ENCODE results near the gene PXK.
A peak's percentile ranks its signal among the peaks of the same experiment; 100 is the strongest.

The PXK gene

DNA sequence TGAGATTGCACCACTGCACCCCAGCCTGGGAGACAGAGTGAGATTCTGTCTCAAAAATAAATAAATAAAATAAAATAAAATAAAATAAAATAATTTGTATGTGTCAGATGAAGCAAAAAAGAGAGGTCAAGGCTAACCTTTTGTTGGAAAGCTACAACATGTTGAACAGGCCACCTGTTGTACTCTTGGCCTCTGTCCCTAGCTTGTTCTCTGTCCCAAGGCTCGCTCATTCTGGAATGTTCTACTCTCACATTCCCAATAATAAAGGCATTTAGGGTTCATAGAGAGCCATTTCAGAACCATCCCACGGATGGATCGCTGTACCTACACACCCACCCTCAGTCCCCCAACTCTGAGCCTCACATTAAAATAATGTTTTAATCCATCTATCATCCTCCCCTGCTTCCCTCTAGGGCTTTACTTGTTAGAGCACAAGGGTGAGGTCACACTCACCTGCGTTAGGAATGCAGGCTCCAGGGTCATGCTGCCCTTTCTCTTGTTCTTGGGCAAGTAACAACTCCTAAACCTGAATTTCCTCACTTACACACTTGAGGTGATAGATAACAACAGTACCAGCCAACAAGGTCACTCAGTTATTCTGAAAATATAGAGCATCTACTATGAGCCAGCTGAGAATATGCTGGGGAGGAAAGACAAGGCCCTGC, 134.3 kb downstream of the PXK start:
- DNase-seq (ENCODE audit: low read depth) = no peak

DNA sequence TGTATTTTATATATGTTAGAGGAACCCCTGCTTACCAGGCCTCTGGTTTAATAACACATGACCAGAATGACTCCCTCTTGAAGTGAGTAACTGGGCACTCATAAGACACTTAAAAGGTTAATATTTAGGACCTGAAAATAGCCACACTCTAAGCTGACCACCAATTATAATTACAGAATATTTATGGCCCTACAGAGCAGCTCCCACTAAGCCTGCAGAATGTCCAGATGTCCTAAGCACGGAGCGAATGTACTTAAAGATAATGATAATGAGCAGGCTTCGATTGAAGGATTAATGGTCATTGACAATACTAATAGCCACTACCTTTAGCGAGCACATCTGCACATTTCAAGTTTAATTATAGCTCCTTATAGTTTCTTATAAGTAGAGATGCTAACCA, 136.4 kb downstream of the PXK start:
- no peak for DNase-seq (ENCODE audit: low read depth)

DNA sequence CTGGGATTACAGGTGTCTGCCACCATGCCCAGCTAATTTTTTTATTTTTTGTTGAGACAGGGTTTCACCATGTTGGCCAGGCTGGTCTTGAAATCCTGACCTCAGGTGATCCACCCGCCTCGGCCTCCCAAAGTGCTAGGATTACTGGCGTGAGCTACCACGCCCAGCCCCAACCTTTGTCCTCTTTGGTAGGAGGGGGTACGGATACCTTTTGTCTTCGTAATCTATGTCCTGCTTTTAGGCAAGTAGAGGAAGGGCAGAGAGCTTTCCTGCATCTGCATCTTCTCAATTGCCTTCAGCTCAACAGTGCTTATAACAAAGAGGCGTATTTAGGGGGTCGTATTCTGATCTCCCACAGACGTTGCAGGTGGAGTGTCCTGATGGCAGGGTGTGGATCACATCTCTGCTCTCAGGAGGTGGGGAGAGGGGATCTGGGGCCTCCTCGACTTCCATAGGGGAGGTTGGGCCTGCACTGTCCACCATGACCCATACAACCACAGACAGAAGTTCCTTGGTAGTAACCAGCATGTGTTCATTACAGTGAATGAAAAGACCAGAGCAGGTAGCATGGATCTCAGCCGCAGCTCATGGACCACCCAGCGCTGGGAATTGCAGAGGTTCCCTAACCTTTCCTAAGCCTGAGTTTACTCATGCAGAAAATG, 137.8 kb downstream of the PXK start:
- no peak for DNase-seq (ENCODE audit: low read depth)

DNA sequence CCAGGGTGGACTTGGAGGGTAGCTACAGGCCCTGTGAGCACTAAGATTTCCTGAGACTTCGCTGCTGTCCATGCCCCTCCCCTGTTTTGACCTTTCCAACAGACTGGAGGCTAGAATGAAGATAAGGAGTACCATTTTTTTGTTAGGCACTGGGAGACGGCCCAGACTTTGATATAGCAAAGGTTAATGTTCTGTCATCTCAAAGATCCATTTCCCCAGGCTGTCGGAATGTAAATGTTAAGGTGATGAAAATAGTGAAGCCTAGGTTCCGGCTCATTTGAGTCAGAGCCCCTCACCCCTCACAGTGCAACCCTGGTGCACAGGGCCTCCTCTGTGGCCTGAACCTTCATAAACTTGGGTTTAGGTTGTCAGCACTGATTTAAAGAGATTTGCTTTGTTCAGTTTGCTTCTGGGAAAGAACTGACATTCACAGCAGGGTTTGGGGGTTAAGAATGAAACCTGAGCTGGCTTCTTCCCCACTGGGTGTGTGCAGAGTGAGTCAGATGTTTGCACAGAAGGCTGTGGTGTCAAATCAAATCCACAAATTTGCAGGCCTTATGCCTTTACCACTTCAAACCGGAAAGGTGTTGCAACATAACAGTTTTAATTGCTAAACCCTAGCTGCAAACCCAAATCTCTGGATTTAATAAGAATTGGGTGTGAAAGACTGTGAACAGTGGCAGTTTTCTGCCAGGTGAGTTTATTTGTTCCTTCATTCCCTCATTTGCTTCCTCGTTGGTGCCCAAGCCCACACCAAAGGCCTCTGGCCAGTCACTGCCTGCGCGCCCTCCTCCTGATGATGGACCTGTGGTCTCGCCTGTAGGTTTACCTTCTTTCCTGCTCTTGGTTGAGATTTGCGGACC, 138.6 kb downstream of the PXK start:
- peak; percentile 81 for DNase-seq (ENCODE audit: low read depth)

DNA sequence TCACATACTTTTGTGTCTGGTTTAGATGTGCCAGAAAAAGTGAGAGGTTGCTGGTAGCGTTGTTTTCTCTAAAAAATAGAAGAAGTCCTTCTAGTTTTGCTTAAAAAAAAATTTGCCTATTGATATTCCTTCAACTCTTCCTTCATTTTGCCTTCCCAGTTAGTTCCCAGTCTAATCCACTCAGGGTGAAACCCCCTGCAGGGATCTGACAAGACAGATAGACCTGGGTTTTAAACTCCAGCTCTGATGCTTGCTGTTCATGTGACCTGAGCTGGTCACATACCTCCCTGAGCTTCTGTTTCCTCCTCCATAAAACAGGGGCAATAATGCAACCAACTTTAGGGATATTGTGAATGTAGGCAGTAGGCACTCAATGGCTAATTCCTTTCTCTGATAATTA, 140.6 kb downstream of the PXK start:
- DNase-seq (ENCODE audit: low read depth) = no peak

DNA sequence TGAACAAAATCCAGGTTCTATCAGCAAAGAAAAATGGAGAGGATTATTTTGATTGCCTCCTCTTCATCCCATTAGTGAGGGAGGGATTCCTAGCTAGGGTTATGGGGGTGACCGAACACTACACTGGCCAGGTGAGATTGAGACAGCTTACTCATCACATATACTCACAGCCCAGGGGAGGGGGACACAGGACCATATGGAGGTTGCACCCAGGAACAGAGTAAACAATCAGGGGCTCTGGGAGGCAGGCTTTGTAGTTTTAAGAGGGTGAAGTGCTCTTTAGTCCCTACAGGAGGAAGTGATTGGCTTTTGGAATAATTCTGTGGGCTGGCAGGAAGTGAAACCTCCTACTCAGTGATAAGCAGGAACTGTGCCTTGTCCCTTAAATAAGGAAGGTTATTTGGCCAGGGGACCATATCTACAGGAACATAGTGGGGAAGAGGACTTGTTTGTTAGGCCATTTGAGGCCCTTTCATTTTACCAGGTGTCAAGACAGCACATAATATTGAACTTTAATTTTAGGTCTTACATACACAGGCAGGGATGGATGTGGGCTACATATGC, 141.7 kb downstream of the PXK start:
- no peak for DNase-seq (ENCODE audit: low read depth)

DNA sequence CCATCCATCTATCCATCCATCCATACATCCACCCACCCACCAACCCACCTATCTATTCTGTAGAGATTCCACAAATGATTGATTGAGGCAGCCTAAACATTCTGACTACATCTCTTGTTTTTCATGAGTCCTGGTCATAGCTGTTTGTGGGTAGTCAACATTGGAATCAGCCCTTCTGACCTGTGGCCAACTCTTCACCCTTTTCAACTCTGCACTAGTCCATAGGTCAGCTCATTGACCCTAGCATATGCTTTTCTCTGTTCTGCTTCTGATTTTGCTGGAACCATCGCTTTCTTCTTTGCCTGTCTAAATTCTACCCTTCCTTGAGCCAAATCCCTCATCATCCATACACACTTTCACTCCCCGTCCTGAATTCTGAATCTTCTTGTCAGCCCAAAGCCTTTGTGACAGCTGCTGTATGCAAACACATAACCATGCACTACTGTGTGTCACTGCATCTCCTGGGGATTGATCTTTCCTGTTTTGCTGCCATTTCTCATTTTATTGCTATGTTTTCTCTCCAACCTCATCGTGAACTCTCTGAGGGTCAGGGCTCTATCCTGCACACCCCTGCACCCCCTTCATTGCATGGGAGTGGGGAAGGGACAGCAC, 142.4 kb downstream of the PXK start:
- no peak for DNase-seq (ENCODE audit: low read depth)
